ENCODE measurements around the gene GPC6. TPM values are rescaled to one million over a fixed set of nuclear protein-coding genes. Genes with fewer than 3 reads are reported as not detected.

GPC6 gene
- polyA plus RNA-seq, 4 donors: 0.22 to 45.0 (median 1.4) TPM

GRCh38 chr13:94033098-94033497, 806.5 kb downstream of the GPC6 start:
- no peaks in the 10 kb centered on the region for H3K36me3 ChIP-seq (ENCODE audit: control insufficient read depth in 3 of 3, insufficient read depth in 2 of 3, low read depth in 1 of 3, low read length in 3 of 3)
- peaks cover 0 to 12% (median 0%) of the 10 kb centered on the region in 3 donors for H3K4me1 ChIP-seq (ENCODE audit: control insufficient read depth in 3 of 3, insufficient read depth in 2 of 3, low read depth in 1 of 3, low read length in 2 of 3)
- H3K27ac ChIP-seq (ENCODE audit: low read depth in 1 of 3, low read length in 2 of 3): peak overlapping the region in 1 of 3 donors; percentile 29
- DNase-seq (peak; percentile 9 to 33), FAIRE-seq (no peak)
- H3K4me3 ChIP-seq (ENCODE audit: low read depth in 1 of 3, low read length in 3 of 3): no peak overlapping the region
- 63 to 77% (median 64%) methylated on average over 1 of the region's 1 CpG for WGBS, 3 donors
- peaks cover 0 to 3% of the 10 kb centered on the region in 2 donors for H3K9me3 ChIP-seq (ENCODE audit: control insufficient read depth in 2 of 2, insufficient read depth in 1 of 2, low read depth in 1 of 2, low read length in 1 of 2)
- no peaks in the 10 kb centered on the region for H3K27me3 ChIP-seq (ENCODE audit: control insufficient read depth in 3 of 3, insufficient read depth in 3 of 3, low read length in 3 of 3)

DNA sequence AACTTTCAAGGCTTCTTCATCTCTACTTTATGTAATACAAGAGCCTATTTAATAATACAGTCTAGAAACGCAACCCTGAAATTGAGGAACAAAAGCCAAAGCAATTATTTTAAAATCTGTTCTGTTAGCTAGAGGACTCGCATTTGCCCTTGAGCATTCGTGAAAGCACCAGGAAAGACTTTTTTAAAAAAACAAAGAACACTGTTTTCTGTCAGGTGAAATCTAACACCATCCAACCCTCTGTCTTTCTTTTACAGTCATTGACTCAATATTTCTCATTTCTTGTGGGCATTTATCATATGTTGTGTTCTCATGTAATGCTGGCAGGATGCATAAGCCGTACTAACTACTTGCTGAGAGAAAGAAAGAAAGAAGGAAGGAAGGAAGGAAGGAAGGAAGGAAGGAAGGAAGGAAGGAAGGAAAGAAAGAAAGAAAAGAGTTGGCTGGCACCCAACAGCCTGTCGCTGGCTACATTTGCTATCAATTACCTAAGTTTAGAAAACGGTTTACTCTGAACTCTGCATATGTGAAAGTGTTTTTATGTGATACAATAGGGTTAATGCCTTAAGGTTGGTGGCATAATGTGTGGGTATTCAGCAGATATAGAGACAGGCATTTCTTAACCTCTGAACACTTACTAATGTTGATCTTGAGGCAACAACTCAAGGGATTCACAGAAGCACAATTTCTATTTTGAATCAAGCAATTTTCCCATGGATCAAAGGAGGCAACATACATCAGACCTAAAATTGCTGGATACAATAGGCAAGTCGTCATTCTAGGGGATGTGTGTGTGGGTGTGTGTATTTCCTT, 807.4 kb downstream of the GPC6 start:
- Histone ChIP-seq H3K4me1 (ENCODE audit: control insufficient read depth in 3 of 3, insufficient read depth in 2 of 3, low read depth in 1 of 3, low read length in 2 of 3) (peaks cover 0 to 12% (median 0%) of the 10 kb centered on the region in 3 donors), H3K9me3 (ENCODE audit: control insufficient read depth in 2 of 2, insufficient read depth in 1 of 2, low read depth in 1 of 2, low read length in 1 of 2) (peaks cover 0 to 3% of the 10 kb centered on the region in 2 donors), H3K27ac (ENCODE audit: low read depth in 1 of 3, low read length in 2 of 3) (no peak overlapping the region), H3K4me3 (ENCODE audit: low read depth in 1 of 3, low read length in 3 of 3) (no peak overlapping the region), H3K27me3 (ENCODE audit: control insufficient read depth in 3 of 3, insufficient read depth in 3 of 3, low read length in 3 of 3) (no peaks in the 10 kb centered on the region), H3K36me3 (ENCODE audit: control insufficient read depth in 3 of 3, insufficient read depth in 2 of 3, low read depth in 1 of 3, low read length in 3 of 3) (no peaks in the 10 kb centered on the region)
- no peak for FAIRE-seq
- WGBS, 3 donors: 75 to 81% (median 75%) methylated on average over 7 of the region's 7 CpGs
- DNase-seq: no peak

DNA sequence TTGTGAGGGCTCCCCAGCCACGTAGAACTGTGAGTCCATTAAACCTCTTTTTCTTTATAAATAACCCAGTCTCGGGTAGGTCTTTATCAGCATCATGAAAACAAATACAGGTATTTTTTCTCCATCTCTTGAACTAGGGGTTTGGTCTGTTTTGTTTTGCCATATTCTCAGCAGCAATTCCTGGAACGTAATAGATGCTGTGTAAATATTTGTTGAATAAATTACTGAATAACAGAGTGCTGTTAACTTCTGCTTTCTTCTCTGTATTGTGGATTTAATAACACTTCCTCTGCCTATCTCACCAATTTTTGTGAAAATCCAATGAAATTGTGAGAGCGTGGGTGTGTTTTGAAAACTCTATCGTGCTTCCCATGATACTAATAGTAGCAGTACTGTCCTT, 823.4 kb downstream of the GPC6 start:
- no peak for DNase-seq
- no peak overlapping the region for H3K27ac ChIP-seq (ENCODE audit: low read depth in 1 of 3, low read length in 2 of 3)
- WGBS, 3 donors: 53 to 72% (median 65%) methylated on average over 5 of the region's 5 CpGs

GRCh38 chr13:94050686-94051085, 824.1 kb downstream of the GPC6 start:
- 49 to 85% (median 62%) methylated on average over 2 of the region's 2 CpGs for WGBS, 3 donors
- no peak overlapping the region for H3K4me3 ChIP-seq (ENCODE audit: low read depth in 1 of 3, low read length in 3 of 3)
- FAIRE-seq (no peak), DNase-seq (no peak)
- H3K9me3 ChIP-seq (ENCODE audit: control insufficient read depth in 2 of 2, insufficient read depth in 1 of 2, low read depth in 1 of 2, low read length in 1 of 2): no peaks in the 10 kb centered on the region
- H3K4me1 ChIP-seq (ENCODE audit: control insufficient read depth in 3 of 3, insufficient read depth in 2 of 3, low read depth in 1 of 3, low read length in 2 of 3): no peaks in the 10 kb centered on the region
- H3K36me3 ChIP-seq (ENCODE audit: control insufficient read depth in 3 of 3, insufficient read depth in 2 of 3, low read depth in 1 of 3, low read length in 3 of 3): no peaks in the 10 kb centered on the region
- no peak overlapping the region for H3K27ac ChIP-seq (ENCODE audit: low read depth in 1 of 3, low read length in 2 of 3)
- H3K27me3 ChIP-seq (ENCODE audit: control insufficient read depth in 3 of 3, insufficient read depth in 3 of 3, low read length in 3 of 3): peaks cover 0 to 4% (median 0%) of the 10 kb centered on the region in 3 donors

More for the DNA sequence above, 823.4 kb downstream of the GPC6 start:
- no peak for FAIRE-seq
- Histone ChIP-seq H3K27me3 (ENCODE audit: control insufficient read depth in 3 of 3, insufficient read depth in 3 of 3, low read length in 3 of 3) (peaks cover 0 to 4% (median 0%) of the 10 kb centered on the region in 3 donors), H3K36me3 (ENCODE audit: control insufficient read depth in 3 of 3, insufficient read depth in 2 of 3, low read depth in 1 of 3, low read length in 3 of 3) (no peaks in the 10 kb centered on the region), H3K4me1 (ENCODE audit: control insufficient read depth in 3 of 3, insufficient read depth in 2 of 3, low read depth in 1 of 3, low read length in 2 of 3) (no peaks in the 10 kb centered on the region), H3K4me3 (ENCODE audit: low read depth in 1 of 3, low read length in 3 of 3) (no peak overlapping the region), H3K9me3 (ENCODE audit: control insufficient read depth in 2 of 2, insufficient read depth in 1 of 2, low read depth in 1 of 2, low read length in 1 of 2) (no peaks in the 10 kb centered on the region)

DNA sequence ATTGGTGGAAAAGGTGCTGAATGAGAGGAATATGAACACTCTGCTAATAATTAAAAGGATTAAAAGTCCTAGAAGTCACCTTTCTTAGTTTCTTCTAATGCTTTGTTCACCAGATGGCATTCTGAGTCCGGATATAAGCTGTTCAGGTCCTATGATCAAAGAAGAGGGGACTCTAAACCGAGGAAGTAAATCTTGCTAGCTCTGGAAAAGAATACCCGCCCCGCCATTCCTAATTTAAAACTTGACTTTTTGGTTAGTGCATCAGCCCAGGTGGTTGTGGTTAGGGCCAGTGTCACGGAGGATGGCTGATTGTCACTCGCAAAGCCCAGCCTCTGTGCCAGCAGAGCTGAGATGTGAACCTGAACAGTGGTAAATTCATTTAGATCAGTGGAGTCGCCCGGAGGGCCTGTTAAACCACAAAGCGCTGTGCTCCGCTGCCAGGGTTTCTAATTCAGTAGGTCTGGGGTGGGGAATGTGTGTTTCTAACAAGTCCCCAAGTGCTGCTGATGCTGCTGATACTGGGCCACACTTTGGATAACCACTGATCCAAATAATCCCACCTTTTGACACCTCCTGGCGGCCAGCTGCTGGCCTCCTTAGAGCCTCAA, 827.5 kb downstream of the GPC6 start:
- no peaks in the 10 kb centered on the region for H3K9me3 ChIP-seq (ENCODE audit: control insufficient read depth in 2 of 2, insufficient read depth in 1 of 2, low read depth in 1 of 2, low read length in 1 of 2)
- no peak overlapping the region for H3K27ac ChIP-seq (ENCODE audit: low read depth in 1 of 3, low read length in 2 of 3)
- no peaks in the 10 kb centered on the region for H3K4me1 ChIP-seq (ENCODE audit: control insufficient read depth in 3 of 3, insufficient read depth in 2 of 3, low read depth in 1 of 3, low read length in 2 of 3)
- peaks cover 0 to 4% (median 0%) of the 10 kb centered on the region in 3 donors for H3K27me3 ChIP-seq (ENCODE audit: control insufficient read depth in 3 of 3, insufficient read depth in 3 of 3, low read length in 3 of 3)
- whole genome bisulfite sequencing, 3 donors: 79 to 84% (median 81%) methylated on average over 11 of the region's 11 CpGs
- no peak for FAIRE-seq
- no peak for DNase-seq
- H3K4me3 ChIP-seq (ENCODE audit: low read depth in 1 of 3, low read length in 3 of 3): no peak overlapping the region
- H3K36me3 ChIP-seq (ENCODE audit: control insufficient read depth in 3 of 3, insufficient read depth in 2 of 3, low read depth in 1 of 3, low read length in 3 of 3): no peaks in the 10 kb centered on the region

DNA sequence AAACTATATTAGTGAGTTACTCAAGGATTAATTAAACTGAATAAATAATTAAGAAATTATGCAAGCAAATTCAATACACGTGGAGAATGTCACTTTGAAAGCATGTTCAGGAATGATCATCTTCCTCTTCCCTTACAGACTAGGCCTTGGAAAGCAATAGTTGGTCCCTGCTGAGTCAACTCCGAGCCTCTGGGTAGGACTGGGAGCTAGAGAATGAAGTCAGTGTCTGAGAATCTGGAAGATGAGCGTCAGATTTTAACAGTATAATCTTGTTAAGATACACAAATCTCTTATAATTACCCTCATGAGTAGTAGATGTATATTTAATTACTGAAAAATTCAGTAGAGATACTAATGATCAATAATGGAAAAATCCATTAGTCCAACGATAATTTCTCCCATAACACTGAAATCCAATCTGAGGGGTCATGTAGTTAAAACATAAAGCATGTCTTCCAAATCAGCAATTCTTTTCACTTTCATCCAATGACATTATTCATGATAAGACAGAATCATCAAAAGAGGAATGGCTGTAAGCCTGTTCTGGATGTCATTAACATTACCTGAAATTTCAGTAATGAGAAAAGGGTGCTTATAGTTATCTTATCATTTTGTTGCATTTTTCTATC, 829.9 kb downstream of the GPC6 start:
- Histone ChIP-seq H3K4me1 (ENCODE audit: control insufficient read depth in 3 of 3, insufficient read depth in 2 of 3, low read depth in 1 of 3, low read length in 2 of 3) (no peaks in the 10 kb centered on the region), H3K27me3 (ENCODE audit: control insufficient read depth in 3 of 3, insufficient read depth in 3 of 3, low read length in 3 of 3) (peaks cover 0 to 4% (median 0%) of the 10 kb centered on the region in 3 donors), H3K27ac (ENCODE audit: low read depth in 1 of 3, low read length in 2 of 3) (no peak overlapping the region), H3K4me3 (ENCODE audit: low read depth in 1 of 3, low read length in 3 of 3) (no peak overlapping the region), H3K36me3 (ENCODE audit: control insufficient read depth in 3 of 3, insufficient read depth in 2 of 3, low read depth in 1 of 3, low read length in 3 of 3) (no peaks in the 10 kb centered on the region), H3K9me3 (ENCODE audit: control insufficient read depth in 2 of 2, insufficient read depth in 1 of 2, low read depth in 1 of 2, low read length in 1 of 2) (no peaks in the 10 kb centered on the region)
- 70 to 81% (median 71%) methylated on average over 4 of the region's 4 CpGs for WGBS, 3 donors
- FAIRE-seq (no peak), DNase-seq (no peak)

- Histone ChIP-seq H3K9me3 (ENCODE audit: control insufficient read depth in 2 of 2, insufficient read depth in 1 of 2, low read depth in 1 of 2, low read length in 1 of 2) (no peaks in the 10 kb centered on the region), H3K27ac (ENCODE audit: low read depth in 1 of 3, low read length in 2 of 3) (no peak overlapping the region), H3K36me3 (ENCODE audit: control insufficient read depth in 3 of 3, insufficient read depth in 2 of 3, low read depth in 1 of 3, low read length in 3 of 3) (no peaks in the 10 kb centered on the region), H3K27me3 (ENCODE audit: control insufficient read depth in 3 of 3, insufficient read depth in 3 of 3, low read length in 3 of 3) (peaks cover 0 to 4% (median 0%) of the 10 kb centered on the region in 3 donors), H3K4me3 (ENCODE audit: low read depth in 1 of 3, low read length in 3 of 3) (no peak overlapping the region), H3K4me1 (ENCODE audit: control insufficient read depth in 3 of 3, insufficient read depth in 2 of 3, low read depth in 1 of 3, low read length in 2 of 3) (no peaks in the 10 kb centered on the region)
- DNase-seq (no peak), FAIRE-seq (no peak)
- WGBS, 3 donors: 86 to 90% (median 87%) methylated on average over 2 of the region's 2 CpGs
These were observed 831.1 kb downstream of the GPC6 start for GRCh38 chr13:94057618-94058186.

DNA sequence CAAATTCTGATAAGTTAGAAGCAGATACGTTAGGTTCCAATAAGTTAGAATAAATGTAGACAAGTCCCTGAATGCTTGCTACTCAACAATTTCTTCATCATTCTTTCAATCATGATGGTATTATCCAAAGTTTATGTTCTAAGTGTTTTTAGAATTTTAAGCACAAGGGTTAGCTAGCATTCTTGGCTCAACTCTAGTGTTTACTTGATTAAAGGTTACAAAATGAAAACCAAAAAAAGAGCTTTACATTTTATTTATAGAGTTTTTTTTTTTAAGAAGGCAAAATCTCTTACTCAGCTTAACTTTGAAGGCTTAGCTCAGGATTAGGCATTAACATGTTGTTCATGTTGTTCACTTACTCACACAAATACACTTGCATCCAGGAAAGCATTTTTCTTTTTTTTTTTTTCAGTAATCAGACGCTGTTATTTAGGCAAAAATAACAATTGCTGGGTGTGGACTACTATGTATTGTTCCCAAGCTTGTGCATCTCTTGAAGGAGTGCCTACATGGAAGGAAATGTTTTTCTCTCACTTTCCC, 832.3 kb downstream of the GPC6 start:
- Histone ChIP-seq H3K27me3 (ENCODE audit: control insufficient read depth in 3 of 3, insufficient read depth in 3 of 3, low read length in 3 of 3) (peaks cover 0 to 4% (median 0%) of the 10 kb centered on the region in 3 donors), H3K4me1 (ENCODE audit: control insufficient read depth in 3 of 3, insufficient read depth in 2 of 3, low read depth in 1 of 3, low read length in 2 of 3) (no peaks in the 10 kb centered on the region), H3K36me3 (ENCODE audit: control insufficient read depth in 3 of 3, insufficient read depth in 2 of 3, low read depth in 1 of 3, low read length in 3 of 3) (no peaks in the 10 kb centered on the region), H3K4me3 (ENCODE audit: low read depth in 1 of 3, low read length in 3 of 3) (no peak overlapping the region), H3K9me3 (ENCODE audit: control insufficient read depth in 2 of 2, insufficient read depth in 1 of 2, low read depth in 1 of 2, low read length in 1 of 2) (no peaks in the 10 kb centered on the region), H3K27ac (ENCODE audit: low read depth in 1 of 3, low read length in 2 of 3) (no peak overlapping the region)
- FAIRE-seq: no peak
- no peak for DNase-seq
- 56 to 67% (median 63%) methylated on average over 2 of the region's 2 CpGs for WGBS, 3 donors

Data from small intestine (tissue), 7 donors.